Activated naive CD4-positive, alpha-beta T cell treated with anti-CD3 and anti-CD28 coated beads, Interleukin-2, amount 50 U/mL, for 72 hours (primary cell): ENCODE data around the gene TTC38. TPM values are rescaled to one million over a fixed set of nuclear protein-coding genes. Genes with fewer than 3 reads are reported as not detected.
A peak's percentile ranks its signal among the peaks of the same experiment; 100 is the strongest.

ENCODE experiments used
- ATAC-seq, 2 donors: fragments of 150-1000 bp; cut with Tn5 transposase; 2 replicates each; pipeline ENCODE4 v1.10.0; 2021; ENCODE audit warnings: mild to moderate bottlenecking in 2 of 2, moderate library complexity in 2 of 2
- DNase-seq, 2 donors: peaks; one replicate each; pipeline ENCODE4 v3.0.0; 2021 to 2022; ENCODE audit warnings: low spot score in 2 of 2
- H3K27ac Mint-ChIP-seq, 2 donors: one replicate each; pipeline ENCODE4 v1.8.0; 2022; ENCODE audit warnings: mild to moderate bottlenecking in 2 of 2, mixed read lengths in 2 of 2
- H3K36me3 Mint-ChIP-seq, 2 donors: one replicate each; pipeline ENCODE4 v1.8.0; 2022; ENCODE audit warnings: mixed read lengths in 2 of 2
- H3K9me3 Mint-ChIP-seq, 2 donors: one replicate each; pipeline ENCODE4 v1.8.0; 2022; ENCODE audit warnings: mixed read lengths in 2 of 2
- total RNA-seq, 2 donors: library from RNA; stranded (reverse); gene quantifications; one replicate each; pipeline ENCODE4 v1.2.3, GENCODE V29; 2022

Gene TTC38
- total RNA-seq: 10 to 100 TPM; 11.3 to 16.3 TPM

DNA sequence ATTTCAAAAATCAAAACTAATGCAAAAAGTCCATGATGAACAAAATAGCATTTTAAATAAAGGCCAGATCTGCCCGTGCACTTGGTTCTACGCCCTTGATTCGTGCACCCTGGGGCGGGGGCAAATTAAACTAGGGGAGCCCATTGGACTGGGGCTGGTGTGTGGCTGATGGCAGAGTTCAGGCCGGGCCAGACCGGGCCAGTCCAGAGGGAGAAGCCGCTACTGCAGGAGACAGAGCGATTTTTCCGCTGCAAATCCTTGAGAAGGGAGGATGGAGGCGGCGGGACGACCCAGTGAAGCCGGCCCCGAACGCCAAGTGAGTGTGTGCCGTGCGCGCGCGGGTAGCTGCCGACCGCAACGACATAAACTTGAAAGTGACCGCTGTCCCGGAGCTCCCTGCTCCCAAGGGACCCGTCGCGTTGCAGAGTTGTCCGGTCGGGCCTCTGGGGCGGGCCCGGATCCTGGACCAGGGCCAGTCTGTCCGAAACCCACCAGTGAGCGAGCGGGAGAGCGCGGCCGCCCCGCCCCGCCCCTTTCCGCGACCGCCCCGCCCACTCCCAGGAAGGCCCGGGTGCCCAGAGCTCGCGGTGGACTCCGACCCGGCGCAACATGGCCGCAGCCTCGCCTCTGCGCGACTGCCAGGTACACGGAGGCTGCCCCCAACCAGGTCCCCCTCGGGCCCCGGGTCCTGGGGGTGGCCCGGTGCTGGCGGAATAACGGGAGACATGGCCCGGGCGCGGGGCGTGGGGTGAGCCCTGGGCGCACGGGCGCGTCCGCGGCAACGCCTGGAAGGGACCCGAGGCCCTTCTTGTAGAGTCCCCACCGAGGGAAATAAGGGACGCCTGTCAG, at the start of gene TTC38:
TTC38 (plus strand) TSS at position 578 of the 849 bp plus-strand sequence; CDS start at position 610, 32 bp downstream.
- peak; percentile 92 to 94 for ATAC-seq

DNA sequence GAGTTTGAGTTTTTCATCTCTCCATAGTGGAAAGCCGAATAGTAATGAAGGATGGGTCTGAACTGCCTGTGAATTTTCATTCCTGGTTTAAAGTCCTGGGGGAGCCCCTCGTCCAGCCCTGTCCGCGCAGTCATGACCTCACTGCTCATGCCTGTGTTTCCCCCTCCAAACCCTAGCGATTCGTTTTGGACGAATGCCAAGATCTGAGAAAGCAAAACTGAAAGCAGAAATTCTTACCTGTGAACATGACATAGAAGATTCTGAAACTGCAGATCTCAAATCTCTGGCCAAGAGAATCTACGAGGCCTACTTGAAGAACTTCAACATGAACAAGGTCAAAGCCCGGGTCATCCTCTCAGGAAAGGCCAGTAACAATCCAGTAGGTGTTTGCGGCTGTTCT, 48.2 kb upstream of the TTC38 start:
- ATAC-seq (peak in 1 of 2 donors; percentile 20), DNase-seq (no peak)
- Mint-ChIP-seq H3K27ac (peak overlapping the region; percentile 10 to 33), H3K9me3 (no peaks in the 10 kb centered on the region), H3K36me3 (peaks cover 7 to 14% of the 10 kb centered on the region in 2 donors)

More for the DNA sequence above, at the start of gene TTC38:
- H3K36me3 Mint-ChIP-seq: peaks cover 14 to 31% of the 10 kb centered on the region in 2 donors
- H3K9me3 Mint-ChIP-seq: peaks cover 0 to 8% of the 10 kb centered on the region in 2 donors
- peak; percentile 44 to 74 for DNase-seq
- H3K27ac Mint-ChIP-seq: peak within 1 kb of the TSS in 1 of 2 donors; percentile 20

GRCh38 chr22:46220921-46221320, 46.9 kb upstream of the TTC38 start:
- peak in 1 of 2 donors; percentile 9 for DNase-seq
- peak overlapping the region; percentile 20 to 52 for H3K27ac Mint-ChIP-seq

GRCh38 chr22:46224044-46224897, 43.5 kb upstream of the TTC38 start:
- H3K36me3 Mint-ChIP-seq: peaks cover 6 to 13% of the 10 kb centered on the region in 2 donors
- H3K27ac Mint-ChIP-seq: no peak overlapping the region
- ATAC-seq (no peak), DNase-seq (no peak)
- H3K9me3 Mint-ChIP-seq: no peaks in the 10 kb centered on the region

More at GRCh38 chr22:46220921-46221320, 46.9 kb upstream of the TTC38 start:
- H3K36me3 Mint-ChIP-seq: peaks cover 7 to 14% of the 10 kb centered on the region in 2 donors
- no peaks in the 10 kb centered on the region for H3K9me3 Mint-ChIP-seq
- peak in 1 of 2 donors; percentile 76 for ATAC-seq

GRCh38 chr22:46224898-46225290, 42.9 kb upstream of the TTC38 start:
- H3K36me3 Mint-ChIP-seq: peaks cover 0 to 8% of the 10 kb centered on the region in 2 donors
- ATAC-seq: no peak

DNA sequence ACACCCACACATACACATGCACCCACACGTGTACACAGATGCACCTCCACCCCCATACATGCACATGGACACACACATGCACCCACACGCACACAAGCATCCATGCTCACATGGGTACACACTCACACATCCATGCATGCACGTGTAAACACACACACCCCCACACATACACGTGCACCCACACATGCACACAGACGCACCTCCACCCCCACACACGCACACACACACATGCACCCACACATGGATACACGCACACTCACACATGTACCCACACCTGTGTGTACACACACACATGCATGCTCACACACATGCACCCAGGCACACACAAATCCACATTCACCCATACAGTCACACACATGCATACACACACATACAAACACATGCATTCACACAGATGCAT, 42.2 kb upstream of the TTC38 start:
- H3K9me3 Mint-ChIP-seq: no peaks in the 10 kb centered on the region
- ATAC-seq: no peak
- DNase-seq: no peak
- H3K36me3 Mint-ChIP-seq: peaks cover 0 to 8% of the 10 kb centered on the region in 2 donors
- H3K27ac Mint-ChIP-seq: no peak overlapping the region

More at GRCh38 chr22:46224898-46225290, 42.9 kb upstream of the TTC38 start:
- Mint-ChIP-seq H3K27ac (peak overlapping the region in 1 of 2 donors; percentile 53), H3K9me3 (no peaks in the 10 kb centered on the region)
- DNase-seq: no peak

DNA sequence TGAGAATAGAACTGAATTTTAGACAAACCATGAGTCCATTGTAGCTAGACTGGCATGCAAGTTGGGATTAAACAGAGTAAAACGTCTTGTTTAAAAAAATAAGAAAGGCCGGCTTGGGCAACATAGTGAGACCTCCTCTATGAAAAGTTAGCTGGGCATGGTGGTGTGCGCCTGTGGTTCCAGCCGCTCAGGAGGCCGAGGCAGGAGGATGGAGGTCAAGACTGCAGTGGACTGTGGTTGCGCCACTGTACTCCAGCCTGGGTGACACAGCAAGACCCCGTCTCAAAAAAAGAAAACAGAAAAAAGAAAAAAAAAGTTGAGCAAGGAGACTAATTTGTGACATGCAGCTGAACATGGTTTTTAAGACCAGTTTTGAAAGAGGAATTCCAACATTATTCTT, 41.2 kb upstream of the TTC38 start:
- Mint-ChIP-seq H3K9me3 (no peaks in the 10 kb centered on the region), H3K27ac (no peak overlapping the region), H3K36me3 (no peaks in the 10 kb centered on the region)
- DNase-seq (no peak), ATAC-seq (no peak)

GRCh38 chr22:46229701-46230100, 38.1 kb upstream of the TTC38 start:
- ATAC-seq: no peak
- Mint-ChIP-seq H3K27ac (no peak overlapping the region), H3K36me3 (no peaks in the 10 kb centered on the region)

DNA sequence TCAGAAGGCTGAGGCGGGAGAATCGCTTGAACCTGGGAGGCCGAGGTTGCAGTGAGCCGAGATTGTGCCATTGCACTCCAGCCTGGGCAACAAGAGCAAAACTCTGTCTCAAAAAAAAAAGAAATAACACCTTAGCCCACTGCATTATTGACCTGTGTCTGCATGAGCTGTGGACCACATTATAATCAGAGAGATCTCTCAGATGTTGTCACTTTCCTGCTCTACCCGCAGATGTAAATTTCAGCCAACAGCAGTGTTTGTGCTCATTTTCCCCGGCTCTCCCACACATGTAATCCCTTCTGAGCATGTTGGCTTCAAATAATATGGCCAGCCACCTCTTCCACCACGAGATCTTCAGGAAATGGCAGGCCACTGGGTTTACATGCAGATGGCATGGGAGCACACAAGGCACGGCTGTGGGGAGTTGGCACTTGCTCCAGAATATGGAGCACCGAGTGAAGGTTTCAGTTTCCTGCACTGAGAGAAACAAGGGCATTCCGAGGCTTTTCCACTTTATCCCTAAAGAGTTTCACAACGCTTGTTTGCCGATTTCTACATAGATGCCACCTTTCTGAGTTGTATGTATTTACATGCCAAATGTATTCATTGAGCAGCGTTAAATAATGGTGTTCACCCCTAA, 37.4 kb upstream of the TTC38 start:
- no peaks in the 10 kb centered on the region for H3K9me3 Mint-ChIP-seq
- ATAC-seq (no peak), DNase-seq (no peak)
- H3K27ac Mint-ChIP-seq: no peak overlapping the region
- H3K36me3 Mint-ChIP-seq: no peaks in the 10 kb centered on the region

More at GRCh38 chr22:46229701-46230100, 38.1 kb upstream of the TTC38 start:
- DNase-seq: no peak
- no peaks in the 10 kb centered on the region for H3K9me3 Mint-ChIP-seq

- no peaks in the 10 kb centered on the region for H3K9me3 Mint-ChIP-seq
- H3K36me3 Mint-ChIP-seq: no peaks in the 10 kb centered on the region
- ATAC-seq: peak in 1 of 2 donors; percentile 40
- no peak for DNase-seq
- no peak overlapping the region for H3K27ac Mint-ChIP-seq
Observed at GRCh38 chr22:46233231-46233630, 34.6 kb upstream of the TTC38 start.

DNA sequence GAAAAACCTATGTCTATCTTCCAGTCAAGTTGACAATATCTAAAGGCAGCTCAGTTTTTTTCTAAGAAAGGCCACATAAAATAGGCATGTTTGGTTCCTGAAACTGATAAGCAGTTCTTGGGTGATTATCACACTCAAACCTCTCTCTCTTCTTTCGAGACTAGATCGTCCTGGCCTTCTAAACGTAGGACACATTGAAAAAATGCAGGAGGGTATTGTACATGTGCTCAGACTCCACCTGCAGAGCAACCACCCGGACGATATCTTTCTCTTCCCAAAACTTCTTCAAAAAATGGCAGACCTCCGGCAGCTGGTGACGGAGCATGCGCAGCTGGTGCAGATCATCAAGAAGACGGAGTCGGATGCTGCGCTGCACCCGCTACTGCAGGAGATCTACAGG, 32.8 kb upstream of the TTC38 start:
- H3K9me3 Mint-ChIP-seq: no peaks in the 10 kb centered on the region

DNA sequence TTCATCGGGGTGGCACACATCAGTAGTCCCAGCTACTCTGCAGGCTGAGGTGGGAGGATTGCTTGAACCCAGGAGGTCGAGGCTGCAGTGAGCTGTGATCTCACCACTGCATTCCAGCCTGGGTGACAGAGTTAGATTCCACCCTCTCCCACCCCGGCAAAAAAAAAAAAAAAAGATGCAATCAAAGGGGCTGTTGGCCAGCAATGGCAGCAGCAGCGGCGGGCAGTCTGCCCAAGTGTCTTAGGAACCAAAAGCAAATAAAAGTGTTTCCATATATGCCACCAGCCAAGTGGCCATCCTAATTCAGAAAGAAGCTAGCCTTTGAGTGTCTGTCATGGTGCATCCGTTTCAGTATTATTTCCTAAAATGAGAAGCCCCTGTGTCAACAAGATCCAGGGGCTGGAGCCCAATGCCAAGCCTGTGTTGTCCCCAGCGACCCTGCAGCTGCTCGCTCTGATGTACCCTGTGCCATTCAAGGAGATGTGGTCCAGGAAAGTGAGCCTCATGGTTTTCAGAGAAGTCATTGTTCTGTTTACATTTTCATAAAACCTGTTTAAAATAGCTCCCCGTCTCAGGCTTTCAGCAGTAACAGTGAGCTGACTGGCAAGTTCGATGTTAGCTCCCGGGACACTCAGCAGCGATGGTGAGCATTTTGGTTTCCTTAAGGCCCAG, 30.2 kb upstream of the TTC38 start:
- Mint-ChIP-seq H3K27ac (no peak overlapping the region), H3K36me3 (no peaks in the 10 kb centered on the region), H3K9me3 (no peaks in the 10 kb centered on the region)
- DNase-seq: no peak
- no peak for ATAC-seq

More for the DNA sequence above, 32.8 kb upstream of the TTC38 start:
- Mint-ChIP-seq H3K36me3 (no peaks in the 10 kb centered on the region), H3K27ac (no peak overlapping the region)
- ATAC-seq (no peak), DNase-seq (no peak)

DNA sequence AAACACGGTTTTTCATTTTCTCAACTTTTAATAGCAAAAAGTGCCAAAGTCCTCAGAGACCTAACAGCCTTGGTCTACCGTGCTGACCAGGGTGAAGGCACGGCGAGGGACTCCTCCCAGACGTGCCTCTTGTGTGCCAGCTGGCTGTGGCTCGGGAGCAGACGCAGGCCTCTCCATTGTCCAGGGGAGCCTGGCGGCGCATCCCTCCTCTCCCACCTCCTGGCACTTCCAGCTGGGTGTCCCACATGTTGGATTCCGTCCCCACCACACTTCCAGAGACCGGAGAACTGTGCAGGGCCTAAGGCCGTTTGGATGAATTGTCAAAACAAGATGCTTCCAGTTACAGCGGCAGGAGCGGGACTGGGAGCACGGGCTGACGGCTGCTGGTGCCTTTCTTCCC, 29.3 kb upstream of the TTC38 start:
- no peak overlapping the region for H3K27ac Mint-ChIP-seq
- H3K9me3 Mint-ChIP-seq: no peaks in the 10 kb centered on the region
- no peak for DNase-seq
- no peaks in the 10 kb centered on the region for H3K36me3 Mint-ChIP-seq
- no peak for ATAC-seq

GRCh38 chr22:46239261-46240048, 28.4 kb upstream of the TTC38 start:
- H3K36me3 Mint-ChIP-seq: no peaks in the 10 kb centered on the region
- H3K27ac Mint-ChIP-seq: peak overlapping the region; percentile 10 to 25
- ATAC-seq (peak; percentile 26 to 37), DNase-seq (no peak)
- H3K9me3 Mint-ChIP-seq: no peaks in the 10 kb centered on the region

DNA sequence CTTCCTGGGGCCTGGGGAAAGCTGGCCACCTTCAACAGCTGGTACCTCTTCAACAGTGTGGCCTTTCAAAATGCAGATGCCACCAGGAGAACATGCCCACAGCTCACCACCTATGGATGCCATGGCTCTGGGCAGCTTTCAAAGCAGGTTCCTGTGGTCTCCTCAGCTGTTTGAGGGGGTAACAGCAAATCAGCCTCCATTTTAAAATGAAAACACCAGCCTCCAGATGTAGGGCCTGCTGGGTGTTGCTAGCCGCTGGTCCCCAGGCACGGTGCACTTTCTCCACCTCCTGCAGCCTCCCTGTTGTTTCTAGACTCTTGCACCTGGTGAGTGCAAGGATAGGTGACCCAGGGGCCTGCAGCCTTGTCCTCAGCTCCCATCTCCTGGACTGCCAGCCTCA, 27.7 kb upstream of the TTC38 start:
- Mint-ChIP-seq H3K9me3 (no peaks in the 10 kb centered on the region), H3K27ac (peak overlapping the region in 1 of 2 donors; percentile 10), H3K36me3 (no peaks in the 10 kb centered on the region)
- ATAC-seq (no peak), DNase-seq (no peak)
